Loucy (cell line): ENCODE data around the gene MAD1L1.

ENCODE experiments used
- CTCF ChIP-seq: fragments of 200-600 bp; sonication (generic); conservative IDR thresholded peaks from 2 replicates; pipeline ENCODE4 v1.5.1; 2014; ENCODE audit warnings: mild to moderate bottlenecking, antibody characterized with exemption, low read length
- EZH2phosphoT487 ChIP-seq: fragments of 200-600 bp; IDR thresholded peaks from 2 replicates; pipeline ENCODE4 v1.6.1; 2018; ENCODE audit warnings: antibody characterized with exemption, mild to moderate bottlenecking, moderate library complexity, borderline replicate concordance

GRCh38 chr7:1872191-1873069 lies 360.3 kb downstream of the MAD1L1 start:
- TF ChIP-seq CTCF (no peak), EZH2phosphoT487 (no peak)
